ENCODE results near the gene RAPGEF1. TPM values are rescaled to one million over a fixed set of nuclear protein-coding genes. Genes with fewer than 3 reads are reported as not detected.

The RAPGEF1 gene
- total RNA-seq, 1 donor from 2014 or later, result 76.8 TPM

- TF ChIP-seq CTCF (IDR thresholded peaks at IDR 0.05; ENCODE audit: insufficient read depth, low read depth, low read length) (no peak), EZH2 (IDR thresholded peaks at IDR 0.05; ENCODE audit: insufficient read depth, low read length) (no peak)
- no peak for DNase-seq (ENCODE audit: low read depth)
- peaks cover 25% of the 10 kb centered on the region for H4K20me1 ChIP-seq (ENCODE audit: insufficient read depth, low read length)
- no peaks in the 10 kb centered on the region for H3K9me3 ChIP-seq (ENCODE audit: insufficient read depth, low read depth, low read length)
- Mint-ChIP-seq H3K9me3 (ENCODE audit: unreplicated experiment) (no peaks in the 10 kb centered on the region), H3K4me1 (ENCODE audit: low read depth, unreplicated experiment) (peaks cover 45% of the 10 kb centered on the region), H3K4me3 (ENCODE audit: unreplicated experiment) (no peak overlapping the region), H3K36me3 (ENCODE audit: low read depth, unreplicated experiment) (peaks cover 3% of the 10 kb centered on the region), H3K27me3 (ENCODE audit: low read depth, unreplicated experiment) (no peaks in the 10 kb centered on the region), H3K27ac (ENCODE audit: unreplicated experiment) (peak overlapping the region; percentile 47)
- H3K27me3 ChIP-seq (ENCODE audit: insufficient read depth, low read length), result peaks cover 3% of the 10 kb centered on the region
- H3K4me3 ChIP-seq (ENCODE audit: insufficient read depth, low read depth, low read length), result no peak overlapping the region
- FAIRE-seq, result no peak
- peaks cover 20% of the 10 kb centered on the region for H3K79me2 ChIP-seq (ENCODE audit: insufficient read depth, low read length)
- H2AFZ ChIP-seq (ENCODE audit: low read depth, low read length), result no peak overlapping the region
- H3K4me2 ChIP-seq (ENCODE audit: low read length), result no peak overlapping the region
- no peak overlapping the region for H3K27ac ChIP-seq (ENCODE audit: low read depth, low read length)
- no peak overlapping the region for H3K9ac ChIP-seq (ENCODE audit: low read length)
- peaks cover 30% of the 10 kb centered on the region for H3K4me1 ChIP-seq (ENCODE audit: insufficient read depth, low read length)
- H3K36me3 ChIP-seq (ENCODE audit: insufficient read depth, low read length), result no peaks in the 10 kb centered on the region
Measured at GRCh38 chr9:131661568-131662288, 78.1 kb downstream of the RAPGEF1 start.

- H3K4me2 ChIP-seq (ENCODE audit: low read length), result peak overlapping the region; percentile 24
- peaks cover 30% of the 10 kb centered on the region for H3K4me1 ChIP-seq (ENCODE audit: insufficient read depth, low read length)
- H3K9ac ChIP-seq (ENCODE audit: low read length), result no peak overlapping the region
- Mint-ChIP-seq H3K36me3 (ENCODE audit: low read depth, unreplicated experiment) (peaks cover 3% of the 10 kb centered on the region), H3K4me3 (ENCODE audit: unreplicated experiment) (no peak overlapping the region), H3K9me3 (ENCODE audit: unreplicated experiment) (no peaks in the 10 kb centered on the region), H3K27ac (ENCODE audit: unreplicated experiment) (peak overlapping the region; percentile 73), H3K27me3 (ENCODE audit: low read depth, unreplicated experiment) (no peaks in the 10 kb centered on the region), H3K4me1 (ENCODE audit: low read depth, unreplicated experiment) (peaks cover 50% of the 10 kb centered on the region)
- DNase-seq (ENCODE audit: low read depth) (no peak), FAIRE-seq (no peak)
- no peak overlapping the region for H3K27ac ChIP-seq (ENCODE audit: low read depth, low read length)
- H2AFZ ChIP-seq (ENCODE audit: low read depth, low read length), result no peak overlapping the region
- peaks cover 25% of the 10 kb centered on the region for H3K79me2 ChIP-seq (ENCODE audit: insufficient read depth, low read length)
- no peaks in the 10 kb centered on the region for H3K9me3 ChIP-seq (ENCODE audit: insufficient read depth, low read depth, low read length)
- peaks cover 3% of the 10 kb centered on the region for H3K27me3 ChIP-seq (ENCODE audit: insufficient read depth, low read length)
- TF ChIP-seq CTCF (IDR thresholded peaks at IDR 0.05; ENCODE audit: insufficient read depth, low read depth, low read length), result no peak
- no peak for TF ChIP-seq EZH2 (IDR thresholded peaks at IDR 0.05; ENCODE audit: insufficient read depth, low read length)
- no peak overlapping the region for H3K4me3 ChIP-seq (ENCODE audit: insufficient read depth, low read depth, low read length)
- peaks cover 30% of the 10 kb centered on the region for H4K20me1 ChIP-seq (ENCODE audit: insufficient read depth, low read length)
- H3K36me3 ChIP-seq (ENCODE audit: insufficient read depth, low read length), result no peaks in the 10 kb centered on the region
Measured at GRCh38 chr9:131660466-131661405, 79.1 kb downstream of the RAPGEF1 start.

Measured in astrocyte (in vitro differentiated cells and primary cell).